ENCODE measurements around the gene GAREM2. TPM values are rescaled to one million over a fixed set of nuclear protein-coding genes. Genes with fewer than 3 reads are reported as not detected.

The GAREM2 gene
- total and polyA plus RNA-seq, 4 donors = 0.08 to 0.28 (median 0.16) TPM

DNA sequence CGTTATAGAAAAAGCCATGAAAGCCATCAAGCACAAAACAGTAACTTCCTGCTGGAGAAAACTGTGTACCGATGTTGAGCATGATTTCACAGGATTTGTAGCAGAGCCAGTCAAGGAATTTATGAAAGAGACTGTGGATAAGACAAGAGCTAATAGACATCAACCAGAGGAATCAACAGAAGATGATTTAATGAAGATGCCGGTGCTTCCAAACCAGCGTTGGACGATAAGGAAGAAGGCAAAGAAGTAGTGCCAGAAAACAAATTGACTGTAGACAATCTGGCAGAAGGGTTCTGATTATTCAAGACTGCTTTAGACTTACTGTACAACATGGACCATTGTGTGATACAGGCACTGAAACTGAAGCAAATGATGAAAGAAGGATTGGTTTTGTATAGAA, 49.5 kb upstream of the GAREM2 start (continued):
- TF ChIP-seq, protein P1, sequence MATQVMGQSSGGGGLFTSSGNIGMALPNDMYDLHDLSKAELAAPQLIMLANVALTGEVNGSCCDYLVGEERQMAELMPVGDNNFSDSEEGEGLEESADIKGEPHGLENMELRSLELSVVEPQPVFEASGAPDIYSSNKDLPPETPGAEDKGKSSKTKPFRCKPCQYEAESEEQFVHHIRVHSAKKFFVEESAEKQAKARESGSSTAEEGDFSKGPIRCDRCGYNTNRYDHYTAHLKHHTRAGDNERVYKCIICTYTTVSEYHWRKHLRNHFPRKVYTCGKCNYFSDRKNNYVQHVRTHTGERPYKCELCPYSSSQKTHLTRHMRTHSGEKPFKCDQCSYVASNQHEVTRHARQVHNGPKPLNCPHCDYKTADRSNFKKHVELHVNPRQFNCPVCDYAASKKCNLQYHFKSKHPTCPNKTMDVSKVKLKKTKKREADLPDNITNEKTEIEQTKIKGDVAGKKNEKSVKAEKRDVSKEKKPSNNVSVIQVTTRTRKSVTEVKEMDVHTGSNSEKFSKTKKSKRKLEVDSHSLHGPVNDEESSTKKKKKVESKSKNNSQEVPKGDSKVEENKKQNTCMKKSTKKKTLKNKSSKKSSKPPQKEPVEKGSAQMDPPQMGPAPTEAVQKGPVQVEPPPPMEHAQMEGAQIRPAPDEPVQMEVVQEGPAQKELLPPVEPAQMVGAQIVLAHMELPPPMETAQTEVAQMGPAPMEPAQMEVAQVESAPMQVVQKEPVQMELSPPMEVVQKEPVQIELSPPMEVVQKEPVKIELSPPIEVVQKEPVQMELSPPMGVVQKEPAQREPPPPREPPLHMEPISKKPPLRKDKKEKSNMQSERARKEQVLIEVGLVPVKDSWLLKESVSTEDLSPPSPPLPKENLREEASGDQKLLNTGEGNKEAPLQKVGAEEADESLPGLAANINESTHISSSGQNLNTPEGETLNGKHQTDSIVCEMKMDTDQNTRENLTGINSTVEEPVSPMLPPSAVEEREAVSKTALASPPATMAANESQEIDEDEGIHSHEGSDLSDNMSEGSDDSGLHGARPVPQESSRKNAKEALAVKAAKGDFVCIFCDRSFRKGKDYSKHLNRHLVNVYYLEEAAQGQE (IDR thresholded peaks at IDR 0.05) = no peak
- TF ChIP-seq NR2F2 (IDR thresholded peaks at IDR 0.05) = no peak

DNA sequence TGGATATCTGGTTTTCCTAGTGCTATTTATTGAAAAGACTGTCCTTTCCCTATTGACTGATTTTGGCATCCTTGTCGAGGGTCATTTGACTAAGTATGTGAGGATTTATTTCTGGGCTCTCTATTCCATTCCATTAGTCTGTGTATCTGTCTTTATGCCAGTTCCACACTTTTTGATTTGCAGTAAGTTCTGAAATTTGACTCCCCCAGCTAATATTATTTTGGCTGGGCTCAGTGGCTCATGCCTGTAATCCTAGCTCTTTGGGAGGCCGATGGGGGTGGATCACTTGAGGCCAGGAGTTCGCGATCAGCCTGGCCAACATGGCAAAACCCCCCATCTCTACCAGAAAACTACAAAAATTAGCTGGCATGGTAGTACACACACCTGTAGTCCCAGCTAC, 46.8 kb upstream of the GAREM2 start:
- Histone ChIP-seq H3K4me1 (ENCODE audit: control insufficient read depth in 4 of 4, insufficient read depth in 4 of 4, low read length in 3 of 4) (no peaks in the 10 kb centered on the region), H3K36me3 (ENCODE audit: control insufficient read depth in 4 of 4, insufficient read depth in 3 of 4, low read depth in 1 of 4, low read length in 3 of 4) (peaks cover 1 to 12% (median 5%) of the 10 kb centered on the region in 4 donors), H3K9me3 (ENCODE audit: control insufficient read depth in 4 of 4, low read length in 3 of 4) (no peaks in the 10 kb centered on the region), H3K9ac (ENCODE audit: low read depth in 1 of 2, low read length in 2 of 2) (no peak overlapping the region), H3K27me3 (ENCODE audit: control insufficient read depth in 4 of 4, insufficient read depth in 4 of 4, low read length in 3 of 4) (no peaks in the 10 kb centered on the region), H3K27ac (ENCODE audit: low read depth in 1 of 2, low read length in 2 of 2) (no peak overlapping the region), H3K4me3 (ENCODE audit: low read depth in 1 of 3, low read length in 3 of 3) (no peak overlapping the region)
- 91% methylated on average over 4 of the region's 4 CpGs for WGBS
- TF ChIP-seq, protein P2, sequence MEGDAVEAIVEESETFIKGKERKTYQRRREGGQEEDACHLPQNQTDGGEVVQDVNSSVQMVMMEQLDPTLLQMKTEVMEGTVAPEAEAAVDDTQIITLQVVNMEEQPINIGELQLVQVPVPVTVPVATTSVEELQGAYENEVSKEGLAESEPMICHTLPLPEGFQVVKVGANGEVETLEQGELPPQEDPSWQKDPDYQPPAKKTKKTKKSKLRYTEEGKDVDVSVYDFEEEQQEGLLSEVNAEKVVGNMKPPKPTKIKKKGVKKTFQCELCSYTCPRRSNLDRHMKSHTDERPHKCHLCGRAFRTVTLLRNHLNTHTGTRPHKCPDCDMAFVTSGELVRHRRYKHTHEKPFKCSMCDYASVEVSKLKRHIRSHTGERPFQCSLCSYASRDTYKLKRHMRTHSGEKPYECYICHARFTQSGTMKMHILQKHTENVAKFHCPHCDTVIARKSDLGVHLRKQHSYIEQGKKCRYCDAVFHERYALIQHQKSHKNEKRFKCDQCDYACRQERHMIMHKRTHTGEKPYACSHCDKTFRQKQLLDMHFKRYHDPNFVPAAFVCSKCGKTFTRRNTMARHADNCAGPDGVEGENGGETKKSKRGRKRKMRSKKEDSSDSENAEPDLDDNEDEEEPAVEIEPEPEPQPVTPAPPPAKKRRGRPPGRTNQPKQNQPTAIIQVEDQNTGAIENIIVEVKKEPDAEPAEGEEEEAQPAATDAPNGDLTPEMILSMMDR (IDR thresholded peaks at IDR 0.05; ENCODE audit: low read depth, low read length, missing input control) = no peak
- TF ChIP-seq RXRA (IDR thresholded peaks at IDR 0.05) (no peak), NR2F2 (IDR thresholded peaks at IDR 0.05) (no peak), FOXA1 (IDR thresholded peaks at IDR 0.05) (no peak), YY1 (IDR thresholded peaks at IDR 0.05) (no peak), SP1 (IDR thresholded peaks at IDR 0.05) (no peak), HNF4G (IDR thresholded peaks at IDR 0.05) (no peak), HNF4A (conservative IDR thresholded peaks at IDR 0.05) (no peak), RAD21 (IDR thresholded peaks at IDR 0.05) (no peak), TAF1 (conservative IDR thresholded peaks at IDR 0.05) (no peak), FOXA2 (IDR thresholded peaks at IDR 0.05) (no peak), EGR1 (IDR thresholded peaks at IDR 0.05; ENCODE audit: low read depth in 2 of 2) (no peak)
- TF ChIP-seq, protein P3, sequence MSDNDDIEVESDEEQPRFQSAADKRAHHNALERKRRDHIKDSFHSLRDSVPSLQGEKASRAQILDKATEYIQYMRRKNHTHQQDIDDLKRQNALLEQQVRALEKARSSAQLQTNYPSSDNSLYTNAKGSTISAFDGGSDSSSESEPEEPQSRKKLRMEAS (IDR thresholded peaks at IDR 0.05) = no peak
- TF ChIP-seq, protein P1 (IDR thresholded peaks at IDR 0.05) = no peak
- TF ChIP-seq, protein P4, sequence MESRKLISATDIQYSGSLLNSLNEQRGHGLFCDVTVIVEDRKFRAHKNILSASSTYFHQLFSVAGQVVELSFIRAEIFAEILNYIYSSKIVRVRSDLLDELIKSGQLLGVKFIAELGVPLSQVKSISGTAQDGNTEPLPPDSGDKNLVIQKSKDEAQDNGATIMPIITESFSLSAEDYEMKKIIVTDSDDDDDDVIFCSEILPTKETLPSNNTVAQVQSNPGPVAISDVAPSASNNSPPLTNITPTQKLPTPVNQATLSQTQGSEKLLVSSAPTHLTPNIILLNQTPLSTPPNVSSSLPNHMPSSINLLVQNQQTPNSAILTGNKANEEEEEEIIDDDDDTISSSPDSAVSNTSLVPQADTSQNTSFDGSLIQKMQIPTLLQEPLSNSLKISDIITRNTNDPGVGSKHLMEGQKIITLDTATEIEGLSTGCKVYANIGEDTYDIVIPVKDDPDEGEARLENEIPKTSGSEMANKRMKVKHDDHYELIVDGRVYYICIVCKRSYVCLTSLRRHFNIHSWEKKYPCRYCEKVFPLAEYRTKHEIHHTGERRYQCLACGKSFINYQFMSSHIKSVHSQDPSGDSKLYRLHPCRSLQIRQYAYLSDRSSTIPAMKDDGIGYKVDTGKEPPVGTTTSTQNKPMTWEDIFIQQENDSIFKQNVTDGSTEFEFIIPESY (IDR thresholded peaks at IDR 0.05) = no peak
- TF ChIP-seq, protein P5, sequence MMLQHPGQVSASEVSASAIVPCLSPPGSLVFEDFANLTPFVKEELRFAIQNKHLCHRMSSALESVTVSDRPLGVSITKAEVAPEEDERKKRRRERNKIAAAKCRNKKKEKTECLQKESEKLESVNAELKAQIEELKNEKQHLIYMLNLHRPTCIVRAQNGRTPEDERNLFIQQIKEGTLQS (IDR thresholded peaks at IDR 0.05) = no peak
- no peak for DNase-seq (ENCODE audit: low spot score)
